GM10847 (cell line): ENCODE results near the gene SUPT3H.

Source experiments
- POLR2A ChIP-seq: IDR thresholded peaks from 2 replicates; pipeline ENCODE4 v1.6.1; 2011; ENCODE audit not compliant: insufficient read length; ENCODE audit errors: extremely low read depth

Gene SUPT3H

DNA sequence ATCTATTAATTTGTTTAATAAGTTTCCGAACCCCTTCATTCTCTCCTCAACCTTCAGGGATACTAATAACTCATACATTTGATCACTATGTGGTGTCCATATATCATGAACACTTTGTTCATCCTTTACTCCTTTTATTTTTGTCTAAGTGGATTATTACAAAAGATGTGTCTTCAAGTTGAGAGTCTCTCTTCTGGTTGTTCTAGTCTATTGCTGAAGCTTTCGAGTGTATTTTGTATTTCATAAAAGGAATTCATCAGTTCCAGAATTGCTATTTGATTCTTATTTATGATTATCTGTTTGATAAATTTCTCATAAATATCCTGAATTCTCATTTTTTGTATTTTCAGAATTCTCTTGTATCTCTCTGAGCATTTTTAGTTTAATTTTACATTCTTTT, 146.1 kb downstream of the SUPT3H start:
- no peak for TF ChIP-seq POLR2A

DNA sequence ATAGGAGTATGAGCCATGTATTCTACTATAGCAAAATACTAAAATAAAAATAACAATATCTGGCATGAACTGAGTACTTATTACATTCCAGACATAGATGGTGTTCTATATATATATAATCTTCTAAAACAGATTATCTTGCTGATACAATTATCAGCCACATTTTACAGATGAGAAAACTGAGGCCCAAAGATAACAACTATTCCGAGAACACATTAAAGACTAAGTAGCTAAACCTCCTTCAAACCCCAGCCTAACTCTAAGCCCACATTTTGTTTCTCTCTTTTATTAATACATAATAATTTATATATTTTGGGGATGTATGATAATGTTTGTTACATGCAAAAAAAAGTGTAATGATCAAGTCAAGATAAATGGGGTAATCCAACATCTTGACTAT, 148.3 kb downstream of the SUPT3H start:
- TF ChIP-seq POLR2A = no peak

- TF ChIP-seq POLR2A = no peak
These were observed 151.7 kb downstream of the SUPT3H start for GRCh38 chr6:45226081-45226480.

DNA sequence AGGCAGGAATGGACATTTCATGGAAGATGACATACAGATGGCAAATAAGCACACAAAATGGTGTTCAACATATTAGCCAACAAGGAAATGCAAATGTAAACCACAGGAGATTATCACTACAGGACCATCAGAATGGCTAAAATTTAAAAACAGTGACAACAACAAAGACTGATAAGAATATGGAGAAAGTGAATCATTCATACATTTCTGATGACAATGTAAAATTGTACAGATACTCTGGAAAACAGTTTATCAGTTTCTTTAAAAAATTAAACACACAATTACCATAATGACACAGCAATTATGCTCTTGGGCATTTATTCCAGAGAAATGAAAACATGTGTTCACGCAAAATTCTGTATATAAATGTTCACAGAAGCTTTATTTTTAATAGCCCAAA, 155.4 kb downstream of the SUPT3H start:
- TF ChIP-seq POLR2A = no peak

GRCh38 chr6:45215759-45216158, 162.0 kb downstream of the SUPT3H start:
- TF ChIP-seq POLR2A = no peak

DNA sequence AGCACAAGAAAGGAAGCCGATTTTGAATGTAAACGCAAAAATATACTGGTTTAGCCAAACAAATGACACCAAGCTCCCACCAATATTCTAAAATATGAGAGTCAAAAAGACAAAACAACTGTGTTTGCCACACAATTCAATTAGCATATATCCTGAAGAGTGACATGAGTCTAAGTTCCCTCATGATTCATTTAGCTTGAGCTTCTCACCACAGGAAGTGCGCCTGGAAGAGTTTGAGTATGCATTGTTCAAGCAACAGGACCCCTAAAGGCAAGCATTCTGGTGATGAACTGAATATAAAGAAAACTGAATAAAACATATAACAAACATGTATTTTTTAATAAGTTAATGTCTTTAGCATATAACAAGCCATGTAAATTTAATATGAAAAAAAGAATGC, 164.8 kb downstream of the SUPT3H start:
- TF ChIP-seq POLR2A = no peak

- TF ChIP-seq POLR2A = no peak
These were observed 168.0 kb downstream of the SUPT3H start for GRCh38 chr6:45209762-45210161.

DNA sequence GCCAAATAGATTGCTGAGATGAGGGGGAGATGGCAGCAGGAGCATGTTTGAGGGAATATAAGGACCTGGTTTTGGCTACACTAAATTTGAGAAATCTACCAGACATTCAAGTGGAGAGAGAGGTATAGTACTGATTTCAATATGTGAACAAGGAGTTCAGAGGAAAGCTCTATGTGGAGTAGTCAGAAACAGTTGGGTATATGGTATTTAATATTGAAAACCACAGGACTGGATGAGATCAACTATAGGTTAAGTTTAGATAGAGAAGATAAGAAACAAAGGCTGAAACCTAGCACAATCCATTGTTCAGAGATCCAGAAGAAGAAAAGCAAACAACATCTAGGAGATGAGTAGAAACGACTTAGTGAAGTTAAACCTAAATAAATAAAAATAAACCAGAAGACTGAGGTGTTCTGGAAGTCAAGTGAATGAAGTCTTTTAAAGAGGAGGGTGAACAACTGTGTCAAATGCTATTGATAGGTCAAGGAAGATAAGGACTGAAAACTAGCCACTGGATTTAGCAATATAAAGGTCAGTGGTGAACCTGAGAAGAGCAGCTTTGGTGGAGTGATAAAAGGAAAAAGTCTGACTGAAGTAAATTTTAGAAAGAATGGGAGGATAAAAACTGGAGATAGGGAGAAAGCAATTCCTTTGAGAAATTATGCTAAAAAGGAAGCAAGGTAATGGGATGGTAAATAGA, 170.8 kb downstream of the SUPT3H start:
- TF ChIP-seq POLR2A = no peak

- TF ChIP-seq POLR2A = no peak
These were observed 176.2 kb downstream of the SUPT3H start for GRCh38 chr6:45201484-45201883.

DNA sequence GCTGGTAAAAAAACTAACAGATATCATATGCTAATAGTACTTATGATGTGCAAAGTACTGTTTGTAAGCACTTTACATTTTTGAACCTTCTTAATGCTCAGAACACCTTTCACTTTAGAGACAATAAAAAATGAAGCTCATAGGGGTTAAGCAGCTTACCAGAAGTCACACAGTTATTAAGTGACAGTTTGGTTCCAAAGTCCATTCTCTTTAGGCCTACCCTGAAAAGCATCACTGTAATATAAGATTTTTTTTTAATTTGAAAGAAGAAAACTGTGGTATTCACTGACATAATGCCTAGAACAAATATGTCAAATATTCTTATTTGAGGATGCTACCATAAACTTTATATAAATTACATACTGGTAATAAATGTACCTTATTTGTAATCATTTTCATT, 177.2 kb downstream of the SUPT3H start:
- TF ChIP-seq POLR2A = no peak

GRCh38 chr6:45199554-45199953, 178.2 kb downstream of the SUPT3H start:
- no peak for TF ChIP-seq POLR2A

GRCh38 chr6:45196121-45196520, 181.6 kb downstream of the SUPT3H start:
- no peak for TF ChIP-seq POLR2A

DNA sequence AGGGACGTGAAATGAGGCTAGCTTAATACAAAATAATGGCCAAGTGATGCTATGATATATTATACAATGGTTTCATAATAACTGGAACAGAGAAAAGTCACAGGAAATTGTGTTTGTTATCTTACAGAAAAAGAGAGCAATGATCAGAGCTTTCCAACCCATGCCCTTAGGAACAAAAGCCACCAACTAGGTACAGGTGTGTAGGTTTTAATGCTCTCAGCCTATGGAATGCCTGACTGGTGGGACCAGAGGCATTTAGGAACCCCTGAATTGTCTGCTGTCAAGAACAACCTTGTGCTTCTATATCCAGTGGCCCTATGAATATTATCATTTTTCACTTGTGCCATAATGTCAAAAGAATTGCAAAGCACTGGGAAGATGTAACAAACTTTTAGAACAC, 182.6 kb downstream of the SUPT3H start:
- no peak for TF ChIP-seq POLR2A

DNA sequence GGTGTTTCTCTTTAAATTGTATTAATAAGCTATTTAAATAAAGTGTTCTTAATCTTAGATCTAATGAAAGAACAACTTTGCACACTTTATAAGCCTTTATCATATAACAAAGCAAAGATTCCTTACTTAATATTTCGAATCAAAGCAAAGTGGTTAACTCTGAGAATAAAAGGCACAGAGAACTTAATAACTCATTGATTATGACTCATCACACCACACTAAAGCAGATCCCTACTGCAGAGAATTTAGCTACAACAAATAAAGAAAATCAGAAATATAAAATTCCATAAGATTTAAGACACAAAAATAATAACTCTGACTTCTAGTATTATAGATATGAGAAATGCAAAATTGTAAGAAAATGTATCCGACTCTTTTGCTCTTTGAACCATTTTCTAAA, 185.2 kb downstream of the SUPT3H start:
- TF ChIP-seq POLR2A = no peak

DNA sequence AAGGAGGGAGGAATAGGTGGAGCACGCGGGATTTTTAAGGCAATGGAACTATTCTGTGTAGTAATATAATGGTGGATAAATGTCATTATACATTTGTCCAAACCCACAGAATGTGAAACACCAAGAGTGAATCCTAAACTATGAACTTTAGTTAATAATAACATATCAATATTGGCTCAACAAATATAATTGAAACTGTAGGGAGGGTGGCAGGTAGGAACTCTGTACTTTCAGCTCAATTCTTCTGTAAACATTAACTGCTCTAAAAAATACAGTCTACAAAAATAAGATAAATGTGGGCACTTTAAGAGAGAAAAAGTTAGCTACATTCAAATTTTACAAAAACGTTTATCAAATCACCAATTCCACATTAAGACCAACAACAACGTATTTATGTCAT, 186.3 kb downstream of the SUPT3H start:
- TF ChIP-seq POLR2A = no peak

GRCh38 chr6:45187836-45188235, 189.9 kb downstream of the SUPT3H start:
- TF ChIP-seq POLR2A = no peak
